Neutrophil (primary cell): ENCODE measurements around the gene LDB3.

Experiments used
- H3K27ac ChIP-seq: fragments of 200-600 bp; sonication (generic); 2 replicates; pipeline ENCODE4 v1.5.1; 2016; ENCODE audit warnings: mild to moderate bottlenecking, moderate library complexity
- H3K27me3 ChIP-seq: fragments of 200-600 bp; sonication (generic); 2 replicates; pipeline ENCODE4 v1.6.0; 2016; ENCODE audit warnings: mild to moderate bottlenecking
- H3K36me3 ChIP-seq: fragments of 200-600 bp; sonication (generic); 2 replicates; pipeline ENCODE4 v1.5.1; 2017
- H3K4me1 ChIP-seq, 2 experiments: fragments of 200-600 bp in 1 of 2; sonication (generic) in 1 of 2; 1 replicate in 1 of 2; 2 replicates in 1 of 2; pipeline versions ENCODE4 v1.5.1 to v1.6.1; 2013 to 2016; ENCODE audit warnings: low read depth in 1 of 2, low read length in 1 of 2, mild to moderate bottlenecking in 1 of 2, moderate library complexity in 1 of 2; ENCODE audit not compliant: control insufficient read depth in 1 of 2, insufficient read depth in 1 of 2
- H3K4me3 ChIP-seq, 2 experiments: fragments of 200-600 bp in 1 of 2; sonication (generic) in 1 of 2; 1 replicate in 1 of 2; 2 replicates in 1 of 2; pipeline ENCODE4 v1.5.1; 2013 to 2016; ENCODE audit warnings: low read depth in 1 of 2, low read length in 1 of 2, mild to moderate bottlenecking in 1 of 2, moderate library complexity in 1 of 2
- H3K9me3 ChIP-seq: fragments of 200-600 bp; sonication (generic); 2 replicates; pipeline ENCODE4 v1.5.1; 2016
- TF ChIP-seq, protein P1 (sequence below): fragments of 200-600 bp; sonication (generic); IDR thresholded peaks from 2 replicates; pipeline ENCODE4 v1.5.1; 2016; ENCODE audit warnings: antibody characterized with exemption

The LDB3 gene

DNA sequence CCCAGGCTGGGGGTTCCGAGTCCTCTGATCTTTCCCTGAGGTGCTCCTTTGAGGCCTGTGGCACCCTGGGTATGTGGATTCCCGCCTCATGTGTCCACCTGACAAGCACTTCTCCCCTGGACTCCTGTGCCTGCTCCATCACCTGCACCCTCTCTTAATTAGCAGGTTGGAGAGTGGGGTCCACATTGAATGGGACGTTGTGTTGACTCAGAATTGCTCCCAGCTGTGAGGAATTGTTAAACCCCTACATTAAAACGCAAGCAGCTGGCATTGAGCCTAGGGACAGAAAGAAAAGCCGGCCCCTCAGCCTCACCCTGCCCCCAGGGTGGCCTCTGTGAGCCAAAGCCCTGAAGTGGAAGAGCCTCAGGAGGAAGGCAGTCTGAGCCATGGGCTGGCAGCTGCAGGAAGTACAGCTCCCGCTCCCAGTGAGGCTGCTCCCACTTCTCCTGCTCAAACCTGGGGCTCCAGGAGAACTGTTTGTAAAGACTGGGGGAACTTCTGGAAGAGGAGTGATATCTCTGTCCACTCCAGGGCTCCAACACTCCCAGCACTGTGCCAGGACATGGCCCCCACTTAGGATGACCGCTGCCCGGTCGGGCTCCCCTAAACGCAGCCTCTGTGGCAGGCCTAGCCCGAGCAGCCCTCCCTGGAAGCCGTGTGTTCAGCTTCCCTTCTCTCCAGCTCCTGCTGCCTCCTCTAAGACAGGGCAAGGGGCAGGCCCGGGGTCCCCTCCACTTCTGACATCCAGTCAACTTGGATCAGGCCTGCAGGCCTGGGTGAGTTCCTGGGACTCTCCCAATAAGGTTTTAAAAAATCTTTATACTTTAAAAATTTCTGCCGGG lies 15.7 kb upstream of the LDB3 start:
- Histone ChIP-seq H3K27me3 (no peaks in the 10 kb centered on the region), H3K9me3 (no peaks in the 10 kb centered on the region), H3K27ac (no peak overlapping the region), H3K36me3 (no peaks in the 10 kb centered on the region), H3K4me1 (no peaks in the 10 kb centered on the region), H3K4me3 (no peak overlapping the region)
- TF ChIP-seq, protein P1, sequence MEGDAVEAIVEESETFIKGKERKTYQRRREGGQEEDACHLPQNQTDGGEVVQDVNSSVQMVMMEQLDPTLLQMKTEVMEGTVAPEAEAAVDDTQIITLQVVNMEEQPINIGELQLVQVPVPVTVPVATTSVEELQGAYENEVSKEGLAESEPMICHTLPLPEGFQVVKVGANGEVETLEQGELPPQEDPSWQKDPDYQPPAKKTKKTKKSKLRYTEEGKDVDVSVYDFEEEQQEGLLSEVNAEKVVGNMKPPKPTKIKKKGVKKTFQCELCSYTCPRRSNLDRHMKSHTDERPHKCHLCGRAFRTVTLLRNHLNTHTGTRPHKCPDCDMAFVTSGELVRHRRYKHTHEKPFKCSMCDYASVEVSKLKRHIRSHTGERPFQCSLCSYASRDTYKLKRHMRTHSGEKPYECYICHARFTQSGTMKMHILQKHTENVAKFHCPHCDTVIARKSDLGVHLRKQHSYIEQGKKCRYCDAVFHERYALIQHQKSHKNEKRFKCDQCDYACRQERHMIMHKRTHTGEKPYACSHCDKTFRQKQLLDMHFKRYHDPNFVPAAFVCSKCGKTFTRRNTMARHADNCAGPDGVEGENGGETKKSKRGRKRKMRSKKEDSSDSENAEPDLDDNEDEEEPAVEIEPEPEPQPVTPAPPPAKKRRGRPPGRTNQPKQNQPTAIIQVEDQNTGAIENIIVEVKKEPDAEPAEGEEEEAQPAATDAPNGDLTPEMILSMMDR = no peak

DNA sequence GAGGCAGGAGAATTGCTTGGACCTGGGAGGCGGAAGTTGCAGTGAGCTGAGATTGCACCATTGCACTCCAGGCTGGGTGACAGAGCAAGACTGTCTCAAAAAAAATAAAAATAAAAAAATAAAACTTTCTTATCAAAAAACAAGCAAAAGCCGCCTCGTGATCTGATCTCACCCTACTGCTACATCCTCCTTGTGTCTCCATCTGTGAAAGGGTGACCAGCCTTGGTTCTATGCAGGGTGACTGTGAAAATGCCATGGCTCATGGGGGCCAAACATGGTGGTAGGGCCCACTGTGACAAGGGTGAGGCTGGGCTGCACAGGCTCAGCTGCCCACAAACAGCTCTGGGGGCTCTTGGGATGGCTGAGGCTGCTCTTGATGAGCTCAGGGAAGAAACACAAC lies 14.9 kb upstream of the LDB3 start:
- Histone ChIP-seq H3K9me3 (no peaks in the 10 kb centered on the region), H3K27ac (no peak overlapping the region), H3K4me1 (no peaks in the 10 kb centered on the region), H3K27me3 (no peaks in the 10 kb centered on the region), H3K36me3 (no peaks in the 10 kb centered on the region), H3K4me3 (no peak overlapping the region)
- TF ChIP-seq, protein P1 = no peak

GRCh38 chr10:86653987-86654386 lies 14.3 kb upstream of the LDB3 start:
- Histone ChIP-seq H3K9me3 (no peaks in the 10 kb centered on the region), H3K27ac (no peak overlapping the region)
- TF ChIP-seq, protein P1 = no peak

DNA sequence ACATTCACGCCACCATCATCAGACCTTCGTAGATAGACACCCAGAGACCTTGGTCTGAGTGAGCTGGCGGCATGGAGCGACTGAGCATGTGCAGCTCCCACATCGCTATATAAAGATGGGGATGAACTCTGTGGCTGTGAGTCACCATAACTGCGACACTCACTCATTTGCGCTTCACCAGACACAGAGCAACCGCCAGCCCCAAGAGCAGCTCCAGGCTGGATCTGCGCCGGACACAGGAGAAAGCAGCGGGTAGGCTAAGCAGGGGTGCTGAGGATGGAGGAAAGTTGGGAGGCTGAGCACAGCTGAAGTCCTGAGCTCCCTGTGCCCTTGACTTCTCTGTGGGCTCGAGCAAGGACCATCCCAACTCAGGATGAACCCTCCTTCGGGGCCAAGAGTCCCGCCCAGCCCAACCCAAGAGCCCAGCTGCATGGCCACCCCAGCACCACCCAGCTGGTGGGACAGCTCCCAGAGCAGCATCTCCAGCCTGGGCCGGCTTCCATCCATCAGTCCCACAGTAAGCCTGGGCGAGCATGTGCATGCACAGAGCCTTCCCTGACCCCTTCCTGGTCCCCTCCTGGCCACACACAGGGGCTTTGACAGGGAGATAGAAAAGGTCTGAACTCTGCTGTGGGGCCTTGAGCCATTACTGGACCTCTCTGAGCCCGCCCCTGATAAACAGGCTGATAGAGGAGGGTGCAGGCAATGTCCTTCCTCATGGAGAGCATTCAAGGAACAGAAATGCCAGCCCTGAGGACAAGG lies 13.7 kb upstream of the LDB3 start, which contains the start of gene OPN4:
Gene OPN4 (plus strand): TSS at position 137 of the 762 bp plus-strand sequence. CDS start 237 bp downstream, at position 374.
- TF ChIP-seq, protein P1 = no peak
- no peaks in the 10 kb centered on the region for H3K36me3 ChIP-seq
- no peak within 1 kb of the TSS for H3K27ac ChIP-seq
- H3K27me3 ChIP-seq = no peaks in the 10 kb centered on the region
- H3K4me3 ChIP-seq = no peak within 1 kb of the TSS
- H3K4me1 ChIP-seq = no peaks in the 10 kb centered on the region
- no peaks in the 10 kb centered on the region for H3K9me3 ChIP-seq

More at GRCh38 chr10:86653987-86654386, 14.3 kb upstream of the LDB3 start:
- H3K4me3 ChIP-seq = no peak overlapping the region
- no peaks in the 10 kb centered on the region for H3K4me1 ChIP-seq
- H3K36me3 ChIP-seq = no peaks in the 10 kb centered on the region
- H3K27me3 ChIP-seq = no peaks in the 10 kb centered on the region

GRCh38 chr10:86655173-86655540 lies 13.2 kb upstream of the LDB3 start:
- Histone ChIP-seq H3K4me1 (no peaks in the 10 kb centered on the region), H3K27ac (no peak overlapping the region), H3K4me3 (no peak overlapping the region), H3K36me3 (no peaks in the 10 kb centered on the region), H3K9me3 (no peaks in the 10 kb centered on the region), H3K27me3 (no peaks in the 10 kb centered on the region)
- TF ChIP-seq, protein P1 = no peak
